Measurements from ENCODE around the gene THAP3. TPM values are rescaled to one million over a fixed set of nuclear protein-coding genes. Genes with fewer than 3 reads are reported as not detected.

THAP3 gene
- total and polyA plus RNA-seq, 9 of the 15 experiments (the other 6 are each of a cell fraction or from before 2014, with no cell fraction given), result 1.9 to 31.2 (median 18.2) TPM

GRCh38 chr1:6579374-6580118, 45.1 kb upstream of the THAP3 start, which contains the start of gene ZBTB48 (continued):
- TF ChIP-seq XRCC5 (IDR thresholded peaks at IDR 0.05; ENCODE audit: low read depth, low read length) (no peak), CBFB (CRISPR knock-in tag; IDR thresholded peaks at IDR 0.05) (0 out of 2 replicates have a peak, but pooled peaks have one; percentile 4), ASH1L (IDR thresholded peaks at IDR 0.05; ENCODE audit: borderline replicate concordance, low read depth, partially characterized antibody) (no peak), SIN3A (IDR thresholded peaks at IDR 0.05; ENCODE audit: borderline replicate concordance in 2 of 2, control insufficient read depth in 1 of 2, low read depth in 2 of 2, low read length in 2 of 2) (peak; percentile 61 to 67; a peak in 1 of 4 replicates), RFX1 (IDR thresholded peaks at IDR 0.05) (peak; percentile 100), ZFPM2 (CRISPR knock-in tag; IDR thresholded peaks at IDR 0.05) (no peak), NFIC (IDR thresholded peaks at IDR 0.05) (peak; percentile 38; the same call in 1 of the 2 replicates), ZNF212 (CRISPR knock-in tag; IDR thresholded peaks at IDR 0.05) (no peak), NCOA4 (IDR thresholded peaks at IDR 0.05; ENCODE audit: partially characterized antibody) (no peak), CTBP1 (IDR thresholded peaks at IDR 0.05; ENCODE audit: borderline replicate concordance) (peak; percentile 6; the same call in 1 of the 2 replicates), THRA (IDR thresholded peaks at IDR 0.05) (no peak), TCF15 (CRISPR knock-in tag; IDR thresholded peaks at IDR 0.05) (no peak), C11orf30 (IDR thresholded peaks at IDR 0.05; ENCODE audit: low read depth) (peak; percentile 84), SMARCB1 (IDR thresholded peaks at IDR 0.05; ENCODE audit: insufficient read length, low read depth) (no peak), EWSR1 (IDR thresholded peaks at IDR 0.05; ENCODE audit: borderline replicate concordance, low read depth, partially characterized antibody) (no peak), ZNF263 (CRISPR knock-in tag; IDR thresholded peaks at IDR 0.05; ENCODE audit: borderline replicate concordance) (peak; percentile 65; the same call in 1 of the 2 replicates), GABPB2 (CRISPR knock-in tag; conservative IDR thresholded peaks at IDR 0.05) (no peak)
- TF ChIP-seq, protein P1, sequence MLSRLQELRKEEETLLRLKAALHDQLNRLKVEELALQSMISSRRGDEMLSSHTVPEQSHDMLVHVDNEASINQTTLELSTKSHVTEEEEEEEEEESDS (CRISPR knock-in tag; IDR thresholded peaks at IDR 0.05), result no peak
- TF ChIP-seq, protein P2, sequence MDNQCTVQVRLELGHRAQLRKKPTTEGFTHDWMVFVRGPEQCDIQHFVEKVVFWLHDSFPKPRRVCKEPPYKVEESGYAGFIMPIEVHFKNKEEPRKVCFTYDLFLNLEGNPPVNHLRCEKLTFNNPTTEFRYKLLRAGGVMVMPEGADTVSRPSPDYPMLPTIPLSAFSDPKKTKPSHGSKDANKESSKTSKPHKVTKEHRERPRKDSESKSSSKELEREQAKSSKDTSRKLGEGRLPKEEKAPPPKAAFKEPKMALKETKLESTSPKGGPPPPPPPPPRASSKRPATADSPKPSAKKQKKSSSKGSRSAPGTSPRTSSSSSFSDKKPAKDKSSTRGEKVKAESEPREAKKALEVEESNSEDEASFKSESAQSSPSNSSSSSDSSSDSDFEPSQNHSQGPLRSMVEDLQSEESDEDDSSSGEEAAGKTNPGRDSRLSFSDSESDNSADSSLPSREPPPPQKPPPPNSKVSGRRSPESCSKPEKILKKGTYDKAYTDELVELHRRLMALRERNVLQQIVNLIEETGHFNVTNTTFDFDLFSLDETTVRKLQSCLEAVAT (IDR thresholded peaks at IDR 0.05), result no peak
- TF ChIP-seq, protein P3, sequence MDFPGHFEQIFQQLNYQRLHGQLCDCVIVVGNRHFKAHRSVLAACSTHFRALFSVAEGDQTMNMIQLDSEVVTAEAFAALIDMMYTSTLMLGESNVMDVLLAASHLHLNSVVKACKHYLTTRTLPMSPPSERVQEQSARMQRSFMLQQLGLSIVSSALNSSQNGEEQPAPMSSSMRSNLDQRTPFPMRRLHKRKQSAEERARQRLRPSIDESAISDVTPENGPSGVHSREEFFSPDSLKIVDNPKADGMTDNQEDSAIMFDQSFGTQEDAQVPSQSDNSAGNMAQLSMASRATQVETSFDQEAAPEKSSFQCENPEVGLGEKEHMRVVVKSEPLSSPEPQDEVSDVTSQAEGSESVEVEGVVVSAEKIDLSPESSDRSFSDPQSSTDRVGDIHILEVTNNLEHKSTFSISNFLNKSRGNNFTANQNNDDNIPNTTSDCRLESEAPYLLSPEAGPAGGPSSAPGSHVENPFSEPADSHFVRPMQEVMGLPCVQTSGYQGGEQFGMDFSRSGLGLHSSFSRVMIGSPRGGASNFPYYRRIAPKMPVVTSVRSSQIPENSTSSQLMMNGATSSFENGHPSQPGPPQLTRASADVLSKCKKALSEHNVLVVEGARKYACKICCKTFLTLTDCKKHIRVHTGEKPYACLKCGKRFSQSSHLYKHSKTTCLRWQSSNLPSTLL (IDR thresholded peaks at IDR 0.05), result no peak
- TF ChIP-seq, protein P4, sequence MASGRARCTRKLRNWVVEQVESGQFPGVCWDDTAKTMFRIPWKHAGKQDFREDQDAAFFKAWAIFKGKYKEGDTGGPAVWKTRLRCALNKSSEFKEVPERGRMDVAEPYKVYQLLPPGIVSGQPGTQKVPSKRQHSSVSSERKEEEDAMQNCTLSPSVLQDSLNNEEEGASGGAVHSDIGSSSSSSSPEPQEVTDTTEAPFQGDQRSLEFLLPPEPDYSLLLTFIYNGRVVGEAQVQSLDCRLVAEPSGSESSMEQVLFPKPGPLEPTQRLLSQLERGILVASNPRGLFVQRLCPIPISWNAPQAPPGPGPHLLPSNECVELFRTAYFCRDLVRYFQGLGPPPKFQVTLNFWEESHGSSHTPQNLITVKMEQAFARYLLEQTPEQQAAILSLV (tag; IDR thresholded peaks at IDR 0.05), result no peak

Measured in K562 (cell line).